BJ (cell line): ENCODE results near the gene ENOX2. TPM values are rescaled to one million over a fixed set of nuclear protein-coding genes. Genes with fewer than 3 reads are reported as not detected.

Source experiments
- CTCF ChIA-PET: fragments of 350-600 bp; formaldehyde crosslinking; extraction: SDS; loops from one replicate; lab custom pipeline; 2021; ENCODE audit warnings: antibody characterized with exemption, inconsistent platforms; lab: Yijun Ruan, JAX
- POLR2A ChIA-PET: fragments of 300-600 bp; sonication (Branson Sonifier 250); formaldehyde crosslinking; extraction: SDS; loops from one replicate; lab custom pipeline; 2021; ENCODE audit warnings: antibody characterized with exemption; lab: Charles Lee
- DNase-seq: peaks from one replicate; pipeline ENCODE4 v3.0.0-alpha.2; 2011; ENCODE audit warnings: low read depth
- H3K27me3 ChIP-seq: 2 replicates; pipeline ENCODE4 v1.6.0; 2011; ENCODE audit warnings: low read length; ENCODE audit not compliant: control insufficient read depth, insufficient read depth
- H3K36me3 ChIP-seq: 2 replicates; pipeline ENCODE4 v1.5.1; 2011; ENCODE audit warnings: low read length; ENCODE audit not compliant: control insufficient read depth, insufficient read depth
- H3K4me3 ChIP-seq: 2 replicates; pipeline ENCODE4 v1.5.1; 2011; ENCODE audit warnings: low read depth, mild to moderate bottlenecking, control low read depth, low read length
- CTCF ChIP-seq: IDR thresholded peaks from 2 replicates; pipeline ENCODE4 v1.5.1; 2011; ENCODE audit warnings: low read depth, mild to moderate bottlenecking, control low read depth, inconsistent platforms, low read length, moderate library complexity; ENCODE audit not compliant: insufficient read depth
- polyA plus RNA-seq: library from polyadenylated mRNA; depleted of rRNA; stranded (reverse); fragments of >200 nt; gene quantifications from 2 replicates; pipeline ENCODE4 v1.2.3, GENCODE V29; 2011

Gene ENOX2
- polyA plus RNA-seq, 1 experiment = 17.5 TPM

GRCh38 chrX:130775849-130776248 is 127.2 kb downstream of the ENOX2 start:
- Histone ChIP-seq H3K27me3 (no peaks in the 10 kb centered on the region), H3K36me3 (no peaks in the 10 kb centered on the region), H3K4me3 (no peak overlapping the region)
- CTCF ChIA-PET = no interaction called here
- POLR2A ChIA-PET = no interaction called here
- DNase-seq = no peak
- TF ChIP-seq CTCF = no peak

GRCh38 chrX:130772776-130773143 is 130.2 kb downstream of the ENOX2 start:
- Histone ChIP-seq H3K27me3 (no peaks in the 10 kb centered on the region), H3K4me3 (no peak overlapping the region), H3K36me3 (no peaks in the 10 kb centered on the region)
- DNase-seq = no peak
- CTCF ChIA-PET = interaction anchor here (1.2 kb wide), 1 partner anchor 233 kb away, joined by 4 read pairs; no protein-coding TSS in a partner anchor
- POLR2A ChIA-PET = no interaction called here
- no peak for TF ChIP-seq CTCF

- Histone ChIP-seq H3K36me3 (no peaks in the 10 kb centered on the region), H3K4me3 (no peak overlapping the region), H3K27me3 (no peaks in the 10 kb centered on the region)
- ChIA-PET POLR2A (no interaction called here), CTCF (interaction anchor here (1.2 kb wide), 1 partner anchor 232 kb away, joined by 4 read pairs; no protein-coding TSS in a partner anchor)
- DNase-seq = peak; percentile 36
- TF ChIP-seq CTCF = no peak
These were observed 130.8 kb downstream of the ENOX2 start for GRCh38 chrX:130772105-130772775.

GRCh38 chrX:130771648-130772047 is 131.4 kb downstream of the ENOX2 start:
- Histone ChIP-seq H3K4me3 (no peak overlapping the region), H3K27me3 (no peaks in the 10 kb centered on the region), H3K36me3 (no peaks in the 10 kb centered on the region)
- DNase-seq = no peak
- ChIA-PET CTCF (interaction anchor here (1.2 kb wide), 1 partner anchor 232 kb away, joined by 4 read pairs; no protein-coding TSS in a partner anchor), POLR2A (no interaction called here)
- no peak for TF ChIP-seq CTCF

GRCh38 chrX:130771230-130771629 is 131.8 kb downstream of the ENOX2 start:
- no peak for DNase-seq
- ChIA-PET POLR2A (no interaction called here), CTCF (no interaction called here)

More at GRCh38 chrX:130771230-130771629, 131.8 kb downstream of the ENOX2 start:
- Histone ChIP-seq H3K36me3 (no peaks in the 10 kb centered on the region), H3K4me3 (no peak overlapping the region), H3K27me3 (no peaks in the 10 kb centered on the region)
- TF ChIP-seq CTCF = no peak
